Natural killer cell (primary cell): ENCODE results near the gene IL27RA. TPM values are rescaled to one million over a fixed set of nuclear protein-coding genes. Genes with fewer than 3 reads are reported as not detected.
"Not testable (repeated sequence)": the region's sequence is repeated elsewhere in the genome, so short reads cannot be mapped to it uniquely, and the experiment has no call there.

ENCODE experiments used
- ATAC-seq, 3 donors: fragments of 150-1000 bp in 2 of 3; fragments of 200-7000 bp in 1 of 3; cut with Tn5 transposase; 1 replicate in 1 of 3; 2 replicates in 2 of 3; pipeline ENCODE4 v1.10.0; 2021; ENCODE audit warnings: mild to moderate bottlenecking in 2 of 3, moderate library complexity in 2 of 3
- DNase-seq, 2 donors: peaks; one replicate each; pipeline versions ENCODE4 v3.0.0 to v3.0.0-alpha.2; 2013 to 2021; ENCODE audit warnings: mixed read lengths in 1 of 2
- H3K27ac ChIP-seq: one replicate; pipeline ENCODE4 v1.5.1; 2013; ENCODE audit warnings: mild to moderate bottlenecking, low read length
- H3K27me3 ChIP-seq: one replicate; pipeline ENCODE4 v1.6.1; 2013; ENCODE audit warnings: low read length; ENCODE audit not compliant: control insufficient read depth, insufficient read depth
- H3K36me3 ChIP-seq: one replicate; pipeline ENCODE4 v1.6.1; 2013; ENCODE audit warnings: low read length; ENCODE audit not compliant: control insufficient read depth, insufficient read depth
- H3K4me1 ChIP-seq: one replicate; pipeline ENCODE4 v1.6.1; 2013; ENCODE audit warnings: low read length; ENCODE audit not compliant: control insufficient read depth, insufficient read depth
- H3K4me3 ChIP-seq: one replicate; pipeline ENCODE4 v1.5.1; 2013; ENCODE audit warnings: low read length
- H3K9me3 ChIP-seq: one replicate; pipeline ENCODE4 v1.6.1; 2013; ENCODE audit warnings: low read length; ENCODE audit not compliant: control insufficient read depth, insufficient read depth
- H3K27ac Mint-ChIP-seq, 2 donors: one replicate each; pipeline ENCODE4 v1.8.0; 2022; ENCODE audit warnings: mild to moderate bottlenecking in 2 of 2, mixed read lengths in 2 of 2, moderate library complexity in 1 of 2
- H3K27me3 Mint-ChIP-seq, 2 donors: one replicate each; pipeline ENCODE4 v1.8.0; 2022; ENCODE audit warnings: low read depth in 2 of 2, mixed read lengths in 2 of 2
- H3K36me3 Mint-ChIP-seq: one replicate; pipeline ENCODE4 v1.8.0; 2022; ENCODE audit warnings: mixed read lengths
- H3K4me1 Mint-ChIP-seq, 2 donors: one replicate each; pipeline ENCODE4 v1.8.0; 2022; ENCODE audit warnings: mixed read lengths in 2 of 2
- H3K4me3 Mint-ChIP-seq: one replicate; pipeline ENCODE4 v1.8.0; 2022; ENCODE audit warnings: mild to moderate bottlenecking, moderate library complexity, mixed read lengths
- H3K9me3 Mint-ChIP-seq, 2 donors: one replicate each; pipeline ENCODE4 v1.8.0; 2022; ENCODE audit warnings: mixed read lengths in 2 of 2
- WGBS: methylation state at CpG from one replicate; pipeline ENCODE4 v1.1.7; 2013; ENCODE audit warnings: missing lambda C conversion rate; ENCODE audit not compliant: insufficient coverage; 5-methylcytosine and 5-hydroxymethylcytosine counted together
- intact Hi-C: fragments of 100-400 bp; cut with micrococcal nuclease; formaldehyde crosslinking; loops from one replicate; pipeline ENCODE4 v1.14.2; 2022
- total RNA-seq, 4 donors: library from RNA; stranded (reverse); fragments of 120-200 nt in 1 of 4; gene quantifications; one replicate each; pipeline versions ENCODE4 v1.2.3 to v1.2.4, GENCODE V29; 2013 to 2022
- TF ChIP-seq, protein P1 (sequence below): fragments of 200-600 bp; IDR thresholded peaks from one replicate; pipeline ENCODE4 v1.8.0; 2022; ENCODE audit warnings: antibody characterized with exemption

IL27RA gene
- total RNA-seq, 3 donors from 2014 or later (not counting 1 experiment from before 2014, with no cell fraction given) = 38.4 to 61.1 (median 58.0) TPM

- peaks cover 25% of the 10 kb centered on the region for H3K4me1 ChIP-seq
- Mint-ChIP-seq H3K4me1 (peaks cover 10 to 13% of the 10 kb centered on the region in 2 donors), H3K9me3 (no peaks in the 10 kb centered on the region), H3K4me3 (no peak overlapping the region), H3K27ac (no peak overlapping the region), H3K27me3 (no peaks in the 10 kb centered on the region), H3K36me3 (no peaks in the 10 kb centered on the region)
- H3K9me3 ChIP-seq = no peaks in the 10 kb centered on the region
- intact Hi-C loops = no loop called here
- no peak overlapping the region for H3K4me3 ChIP-seq
- 67% methylated on average over 5 of the region's 6 CpGs for WGBS
- ATAC-seq (no peak), DNase-seq (no peak)
- no peak overlapping the region for H3K27ac ChIP-seq
- TF ChIP-seq, protein P1, sequence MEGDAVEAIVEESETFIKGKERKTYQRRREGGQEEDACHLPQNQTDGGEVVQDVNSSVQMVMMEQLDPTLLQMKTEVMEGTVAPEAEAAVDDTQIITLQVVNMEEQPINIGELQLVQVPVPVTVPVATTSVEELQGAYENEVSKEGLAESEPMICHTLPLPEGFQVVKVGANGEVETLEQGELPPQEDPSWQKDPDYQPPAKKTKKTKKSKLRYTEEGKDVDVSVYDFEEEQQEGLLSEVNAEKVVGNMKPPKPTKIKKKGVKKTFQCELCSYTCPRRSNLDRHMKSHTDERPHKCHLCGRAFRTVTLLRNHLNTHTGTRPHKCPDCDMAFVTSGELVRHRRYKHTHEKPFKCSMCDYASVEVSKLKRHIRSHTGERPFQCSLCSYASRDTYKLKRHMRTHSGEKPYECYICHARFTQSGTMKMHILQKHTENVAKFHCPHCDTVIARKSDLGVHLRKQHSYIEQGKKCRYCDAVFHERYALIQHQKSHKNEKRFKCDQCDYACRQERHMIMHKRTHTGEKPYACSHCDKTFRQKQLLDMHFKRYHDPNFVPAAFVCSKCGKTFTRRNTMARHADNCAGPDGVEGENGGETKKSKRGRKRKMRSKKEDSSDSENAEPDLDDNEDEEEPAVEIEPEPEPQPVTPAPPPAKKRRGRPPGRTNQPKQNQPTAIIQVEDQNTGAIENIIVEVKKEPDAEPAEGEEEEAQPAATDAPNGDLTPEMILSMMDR = no peak
- H3K27me3 ChIP-seq = no peaks in the 10 kb centered on the region
- H3K36me3 ChIP-seq = no peaks in the 10 kb centered on the region
These were observed 12.5 kb upstream of the IL27RA start for GRCh38 chr19:14019100-14019499.

GRCh38 chr19:14019739-14020138, 11.8 kb upstream of the IL27RA start:
- ATAC-seq, H3K4me3 Mint-ChIP-seq, H3K36me3 ChIP-seq, DNase-seq, H3K27me3 Mint-ChIP-seq, intact Hi-C loops, H3K27ac ChIP-seq, H3K4me3 ChIP-seq, H3K9me3 Mint-ChIP-seq, H3K27ac Mint-ChIP-seq, H3K9me3 ChIP-seq, H3K27me3 ChIP-seq, H3K36me3 Mint-ChIP-seq: not testable (repeated sequence)
- H3K4me1 ChIP-seq = peaks cover 22% of the 10 kb centered on the region
- H3K4me1 Mint-ChIP-seq = peaks cover 10 to 13% of the 10 kb centered on the region in 2 donors
- WGBS = 85% methylated on average over 3 of the region's 3 CpGs

DNA sequence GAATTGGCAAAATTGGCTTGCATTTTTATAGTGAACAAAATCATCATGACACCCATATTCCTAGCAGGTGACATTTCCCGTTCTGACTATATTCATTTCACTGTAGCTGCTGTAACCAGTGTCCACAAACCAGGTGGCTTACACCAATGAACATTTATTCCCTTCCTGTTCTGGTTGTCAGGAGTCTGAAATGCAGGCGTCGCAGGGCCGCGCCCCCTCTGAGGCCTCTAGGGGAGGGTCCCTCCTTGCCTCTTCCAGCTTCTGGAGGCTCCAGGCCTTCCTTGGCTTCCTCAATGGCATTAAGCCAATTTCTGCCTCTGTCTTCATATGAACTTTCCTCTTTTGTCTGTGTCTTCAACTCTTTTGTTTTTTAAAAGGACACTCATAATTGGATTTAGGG, 10.1 kb upstream of the IL27RA start:
- Mint-ChIP-seq H3K4me1 (peaks cover 5 to 7% of the 10 kb centered on the region in 2 donors), H3K27ac (no peak overlapping the region), H3K36me3 (no peaks in the 10 kb centered on the region), H3K4me3 (no peak overlapping the region), H3K27me3 (no peaks in the 10 kb centered on the region), H3K9me3 (no peaks in the 10 kb centered on the region)
- Histone ChIP-seq H3K27me3 (no peaks in the 10 kb centered on the region), H3K36me3 (no peaks in the 10 kb centered on the region), H3K9me3 (no peaks in the 10 kb centered on the region), H3K4me1 (peaks cover 11% of the 10 kb centered on the region), H3K27ac (no peak overlapping the region), H3K4me3 (no peak overlapping the region)
- DNase-seq = no peak
- intact Hi-C loops = no loop called here
- TF ChIP-seq, protein P1 = no peak
- WGBS = 73% methylated on average over 5 of the region's 5 CpGs
- ATAC-seq = no peak

DNA sequence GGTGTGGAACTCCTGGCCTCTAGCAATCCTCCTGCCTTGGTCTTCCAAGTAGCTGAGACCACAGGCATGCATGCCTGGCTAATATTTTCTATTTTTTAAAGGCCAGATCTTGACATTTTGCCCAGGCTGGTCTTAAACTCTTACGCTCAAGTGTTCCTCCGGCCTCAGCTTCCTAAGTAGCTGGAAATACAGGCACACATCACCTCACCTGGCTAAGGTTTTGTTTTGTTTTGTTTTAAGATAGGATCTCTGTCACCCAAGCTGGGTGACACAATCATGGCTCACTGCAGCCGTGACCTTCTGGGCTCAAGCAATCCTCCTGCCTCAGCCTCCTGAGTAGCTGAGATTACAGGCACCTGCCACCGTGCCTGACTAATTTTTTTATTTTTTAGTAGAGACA, 9.1 kb upstream of the IL27RA start:
- intact Hi-C loops = no loop called here
- H3K4me1 ChIP-seq = peaks cover 11% of the 10 kb centered on the region
- no peak for ATAC-seq
- no peaks in the 10 kb centered on the region for H3K27me3 Mint-ChIP-seq
- 89% methylated on average over 4 of the region's 4 CpGs for WGBS
- H3K4me1 Mint-ChIP-seq = peaks cover 5 to 7% of the 10 kb centered on the region in 2 donors
- H3K36me3 Mint-ChIP-seq = no peaks in the 10 kb centered on the region
- H3K4me3 ChIP-seq = no peak overlapping the region
- no peak for DNase-seq
- no peak overlapping the region for H3K4me3 Mint-ChIP-seq
- no peaks in the 10 kb centered on the region for H3K9me3 ChIP-seq
- no peaks in the 10 kb centered on the region for H3K9me3 Mint-ChIP-seq
- no peaks in the 10 kb centered on the region for H3K36me3 ChIP-seq
- no peak overlapping the region for H3K27ac Mint-ChIP-seq
- TF ChIP-seq, protein P1 = no peak
- H3K27me3 ChIP-seq = no peaks in the 10 kb centered on the region
- H3K27ac ChIP-seq = no peak overlapping the region
